HepG2 (cell line): ENCODE data around the gene PRDM12. TPM values are rescaled to one million over a fixed set of nuclear protein-coding genes. Genes with fewer than 3 reads are reported as not detected.
A peak's percentile ranks its signal among the peaks of the same experiment; 100 is the strongest.

Experiments
- ATAC-seq: fragments of 200-7000 bp; cut with Tn5 transposase; 3 replicates; pipeline ENCODE4 v1.9.1; 2020; ENCODE audit warnings: mild to moderate bottlenecking, moderate library complexity
- BruUV-seq: library from RNA; stranded (reverse); fragments of 400-500 nt; replicated peaks from 2 replicates; lab custom pipeline; 2021; lab: Mats Ljungman, UMichigan
- CTCF ChIA-PET: fragments of 300-600 bp; formaldehyde crosslinking; extraction: SDS; loops from one replicate; lab custom pipeline; 2021; ENCODE audit warnings: low total read pairs, inconsistent platforms, low intra/inter-chr PET ratio; lab: Yijun Ruan, JAX
- POLR2A ChIA-PET: fragments of 350-600 bp; sonication (Branson Sonifier 250); formaldehyde crosslinking; loops from one replicate; lab custom pipeline; 2020; ENCODE audit warnings: antibody characterized with exemption, inconsistent platforms; lab: Yijun Ruan, JAX
- DNase-seq: peaks from one replicate; pipeline ENCODE4 v3.0.0-alpha.2; 2015; ENCODE audit warnings: low spot score
- FAIRE-seq: peaks from 3 replicates; lab custom pipeline; 2011; peaks lifted over from hg19 to GRCh38; lab: Jason Lieb, UNC
- H2AFZ ChIP-seq: one replicate; pipeline ENCODE4 v1.6.1; 2011; ENCODE audit warnings: low read length, inconsistent platforms
- H3K27ac ChIP-seq: fragments of 300-600 bp; 3 replicates; pipeline ENCODE4 v1.8.0; 2011; ENCODE audit warnings: mixed run types, mild to moderate bottlenecking, mixed read lengths, low read length, inconsistent platforms; ENCODE audit not compliant: insufficient read depth; ENCODE audit errors: extremely low read length
- H3K27me3 ChIP-seq, 2 experiments: fragments of 200-600 bp in 1 of 2; 2 replicates in 1 of 2; 3 replicates in 1 of 2; pipeline versions ENCODE4 v1.6.0 to v1.8.0; 2011; ENCODE audit warnings: low read length in 2 of 2, mild to moderate bottlenecking in 2 of 2, moderate library complexity in 2 of 2, inconsistent platforms in 1 of 2; ENCODE audit not compliant: insufficient read depth in 2 of 2, control insufficient read depth in 1 of 2
- H3K36me3 ChIP-seq, 2 experiments: fragments of 200-600 bp in 1 of 2; replicated peaks in 1 of 2; 2 replicates in 1 of 2; 3 replicates in 1 of 2; pipeline versions ENCODE4 v1.5.1 to v1.8.0; 2011; ENCODE audit warnings: low read length in 2 of 2, inconsistent platforms in 1 of 2; ENCODE audit not compliant: insufficient read depth in 2 of 2, control insufficient read depth in 1 of 2
- H3K4me1 ChIP-seq: 2 replicates; pipeline ENCODE4 v1.5.1; 2012; ENCODE audit warnings: low read length, inconsistent platforms; ENCODE audit not compliant: insufficient read depth
- H3K4me2 ChIP-seq: 2 replicates; pipeline ENCODE4 v1.6.0; 2011; ENCODE audit warnings: low read depth, low read length, inconsistent platforms
- H3K4me3 ChIP-seq, 3 experiments: fragments of 200-600 bp in 1 of 3; sonication (generic), shearing (Covaris generic) in 1 of 3; replicated peaks in 1 of 3; 2 replicates each; pipeline ENCODE4 v1.5.1; 2011 to 2016; ENCODE audit warnings: low read length in 3 of 3, inconsistent platforms in 2 of 3, low read depth in 2 of 3, mild to moderate bottlenecking in 2 of 3, control low read depth in 1 of 3, mixed read lengths in 1 of 3; ENCODE audit not compliant: insufficient read depth in 1 of 3
- H3K79me2 ChIP-seq: one replicate; pipeline ENCODE4 v1.6.1; 2011; ENCODE audit warnings: low read length, inconsistent platforms; ENCODE audit not compliant: insufficient read depth
- H3K9ac ChIP-seq: 2 replicates; pipeline ENCODE4 v1.6.0; 2011; ENCODE audit warnings: mild to moderate bottlenecking, low read depth, low read length, inconsistent platforms; ENCODE audit not compliant: insufficient read depth
- H3K9me3 ChIP-seq: 2 replicates; pipeline ENCODE4 v1.5.1; 2012; ENCODE audit warnings: mild to moderate bottlenecking, low read length
- H4K20me1 ChIP-seq: 2 replicates; pipeline ENCODE4 v1.6.0; 2011; ENCODE audit warnings: inconsistent platforms, mild to moderate bottlenecking, low read length, moderate library complexity; ENCODE audit not compliant: insufficient read depth
- CEBPZ ChIP-seq: IDR thresholded peaks from 2 replicates; pipeline ENCODE4 v1.6.1; 2012; ENCODE audit warnings: low read length, improper control_type of control experiment
- HOXA3 ChIP-seq: sonication (generic); formaldehyde crosslinking; IDR thresholded peaks from 2 replicates; pipeline ENCODE4 v1.5.0; 2020; ENCODE audit warnings: missing genetic modification reagents
- NFE2L1 ChIP-seq: sonication (generic); formaldehyde crosslinking; IDR thresholded peaks from 2 replicates; pipeline ENCODE4 v1.4.0; 2020; ENCODE audit warnings: missing genetic modification reagents, mild to moderate bottlenecking, borderline replicate concordance
- PPARG ChIP-seq: conservative IDR thresholded peaks from 2 replicates; pipeline ENCODE4 v1.6.1; 2016; ENCODE audit warnings: missing biosample characterization, missing genetic modification reagents
- ZNF430 ChIP-seq: sonication (generic); formaldehyde crosslinking; IDR thresholded peaks from 2 replicates; pipeline ENCODE4 v1.9.0; 2021; ENCODE audit warnings: mild to moderate bottlenecking, missing genetic modification reagents
- ZNF768 ChIP-seq: sonication (generic); formaldehyde crosslinking; IDR thresholded peaks from 2 replicates; pipeline ENCODE4 v1.4.0; 2020; ENCODE audit warnings: missing genetic modification reagents
- WGBS: methylation state at CpG from one replicate; pipeline ENCODE4 v1.1.6; 2017; ENCODE audit warnings: low lambda C conversion rate; 5-methylcytosine and 5-hydroxymethylcytosine counted together
- in situ Hi-C: cut with HindIII; loops from 2 replicates; pipeline ENCODE4 v1.10.0; 2017; ENCODE audit warnings: low pct_unique_long_range_greater_than_20kb; ENCODE audit not compliant: extremely low pct_ligation_motif_present
- intact Hi-C: fragments of 100-400 bp; cut with micrococcal nuclease; formaldehyde crosslinking; loops from one replicate; pipeline ENCODE4 v1.10.0; 2022; ENCODE audit not compliant: unreplicated experiment
- polyA plus RNA-seq, 8 experiments: library from polyadenylated mRNA; depleted of rRNA in 3 of 8; stranded (reverse) in 7 of 8; unstranded in 1 of 8; fragments of >200 nt; fragmentation: Illumina TruSeq in 4 of 8; extraction: Trizol in 4 of 8; gene quantifications; 2 replicates each; pipeline versions ENCODE4 v1.2.1 to v1.2.3, GENCODE V29; 2011 to 2016; ENCODE audit warnings: low read depth in 4 of 8, missing spikeins in 1 of 8, mixed read lengths in 1 of 8; ENCODE audit not compliant: insufficient read depth in 1 of 8
- total RNA-seq, 5 experiments: library from RNA; depleted of rRNA; stranded (reverse); fragments of >200 nt; fragmentation: Illumina TruSeq; extraction: Trizol; gene quantifications; 2 replicates each; pipeline ENCODE4 v1.2.3, GENCODE V29; 2016; ENCODE audit warnings: low read depth in 1 of 5
- TF ChIP-seq, protein P1 (sequence below): sonication (generic); formaldehyde crosslinking; IDR thresholded peaks from 2 replicates; pipeline ENCODE4 v1.9.0; 2022; ENCODE audit warnings: low read depth, missing genetic modification reagents

PRDM12 gene
- total and polyA plus RNA-seq, 2 of the 13 experiments (the other 11 are each of a cell fraction or from before 2014, with no cell fraction given) = 0.04 to 0.07 TPM

- TF ChIP-seq CEBPZ (no peak), PPARG (no peak), HOXA3 (CRISPR knock-in tag) (0 out of 2 replicates have a peak, but pooled peaks have one; percentile 14), ZNF768 (0 out of 2 replicates have a peak, but pooled peaks have one; percentile 10)
- TF ChIP-seq, protein P1, sequence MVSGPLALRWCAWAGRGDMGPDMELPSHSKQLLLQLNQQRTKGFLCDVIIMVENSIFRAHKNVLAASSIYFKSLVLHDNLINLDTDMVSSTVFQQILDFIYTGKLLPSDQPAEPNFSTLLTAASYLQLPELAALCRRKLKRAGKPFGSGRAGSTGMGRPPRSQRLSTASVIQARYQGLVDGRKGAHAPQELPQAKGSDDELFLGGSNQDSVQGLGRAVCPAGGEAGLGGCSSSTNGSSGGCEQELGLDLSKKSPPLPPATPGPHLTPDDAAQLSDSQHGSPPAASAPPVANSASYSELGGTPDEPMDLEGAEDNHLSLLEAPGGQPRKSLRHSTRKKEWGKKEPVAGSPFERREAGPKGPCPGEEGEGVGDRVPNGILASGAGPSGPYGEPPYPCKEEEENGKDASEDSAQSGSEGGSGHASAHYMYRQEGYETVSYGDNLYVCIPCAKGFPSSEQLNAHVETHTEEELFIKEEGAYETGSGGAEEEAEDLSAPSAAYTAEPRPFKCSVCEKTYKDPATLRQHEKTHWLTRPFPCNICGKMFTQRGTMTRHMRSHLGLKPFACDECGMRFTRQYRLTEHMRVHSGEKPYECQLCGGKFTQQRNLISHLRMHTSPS (CRISPR knock-in tag) = no peak
These were observed 27.9 kb downstream of the PRDM12 start (continued) for GRCh38 chr9:130692321-130692720.

DNA sequence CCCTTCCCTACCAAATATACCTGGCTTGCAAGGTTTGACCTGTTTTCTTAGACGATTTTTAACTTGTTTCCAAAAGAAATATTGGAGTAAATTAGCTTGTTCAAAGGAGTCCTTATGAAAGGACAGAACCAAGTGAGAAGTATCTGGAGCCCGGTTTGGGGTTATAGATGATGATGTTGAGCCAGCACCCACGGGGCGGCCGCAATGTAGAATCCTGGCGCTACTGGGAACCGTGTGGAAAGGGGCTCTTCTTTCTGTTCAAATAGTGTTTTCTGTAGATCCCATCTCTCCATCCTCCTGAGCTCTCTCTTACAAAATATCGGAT is 28.7 kb downstream of the PRDM12 start:
- H2AFZ ChIP-seq = peak overlapping the region; percentile 89
- 55% methylated on average over 8 of the region's 8 CpGs for WGBS
- peaks cover 36% of the 10 kb centered on the region for H3K79me2 ChIP-seq
- peak overlapping the region; percentile 95 for H3K4me2 ChIP-seq
- no peaks in the 10 kb centered on the region for H3K9me3 ChIP-seq
- ChIA-PET POLR2A (interaction anchor here (0.7 to 1.9 kb wide), 11 partner anchors 9 to 245 kb away, joined by 3 to 12 read pairs (median 5); no protein-coding TSS in a partner anchor), CTCF (no interaction called here)
- peak overlapping the region; percentile 56 to 97 (median 89); a peak in 5 of 6 replicates for H3K4me3 ChIP-seq
- TF ChIP-seq ZNF430 (CRISPR knock-in tag) (peak; percentile 5; the same call in 1 of the 2 replicates), NFE2L1 (no peak)
- intact Hi-C loops (no loop called here), in situ Hi-C loops (no loop called here)
- H4K20me1 ChIP-seq = no peaks in the 10 kb centered on the region
- no peak for ATAC-seq
- peak overlapping the region; percentile 50 for H3K27ac ChIP-seq
- H3K4me1 ChIP-seq = peaks cover 59% of the 10 kb centered on the region
- no peak for FAIRE-seq
- H3K36me3 ChIP-seq = peaks cover 12 to 20% of the 10 kb centered on the region in 2 experiments
- H3K27me3 ChIP-seq = peaks cover 0 to 3% of the 10 kb centered on the region in 2 experiments; a peak in 1 of 5 replicates
- no peak for DNase-seq
- BruUV-seq = no TSS peak
- H3K9ac ChIP-seq = peak overlapping the region; percentile 48; the same call in 1 of the 2 replicates
